D721Med (cell line): ENCODE measurements around the gene AMT.

ENCODE experiments used
- DNase-seq: peaks from one replicate; pipeline ENCODE4 v3.0.0; 2011; ENCODE audit warnings: low spot score; ENCODE audit not compliant: insufficient read length
- FAIRE-seq: peaks from 2 replicates; lab custom pipeline; 2011; peaks lifted over from hg19 to GRCh38; lab: Jason Lieb, UNC
- TF ChIP-seq, protein P1 (sequence below): IDR thresholded peaks from 2 replicates; pipeline ENCODE4 v1.5.1; 2012; ENCODE audit warnings: mild to moderate bottlenecking, control low read depth; ENCODE audit not compliant: insufficient read depth; ENCODE audit errors: missing control alignments

Gene AMT

DNA sequence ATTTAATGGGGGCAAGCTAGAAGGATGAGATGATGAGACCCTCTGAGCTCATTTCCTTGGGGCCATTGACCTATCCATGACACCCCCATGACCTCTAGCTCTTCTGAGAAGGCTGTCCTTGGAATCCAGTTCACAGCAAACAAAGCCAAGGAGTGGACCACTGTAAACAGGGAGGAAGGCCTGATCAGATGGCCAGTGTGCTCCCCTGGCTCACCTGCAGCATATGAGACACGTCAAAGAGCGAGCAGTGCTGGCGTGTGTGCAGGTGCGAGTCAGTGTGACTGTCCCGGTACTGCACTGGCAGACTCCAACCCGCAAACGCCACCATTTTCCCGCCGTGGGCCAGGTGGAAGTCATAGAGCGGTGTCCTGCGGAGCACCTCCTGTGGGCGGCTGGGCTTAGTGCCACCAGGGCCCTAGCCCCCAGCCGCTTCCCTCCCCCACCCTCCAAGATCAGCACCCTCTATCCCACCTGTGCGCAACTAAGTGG is 339 bp downstream of the AMT start:
- no peak for DNase-seq
- no peak for FAIRE-seq
- TF ChIP-seq, protein P1, sequence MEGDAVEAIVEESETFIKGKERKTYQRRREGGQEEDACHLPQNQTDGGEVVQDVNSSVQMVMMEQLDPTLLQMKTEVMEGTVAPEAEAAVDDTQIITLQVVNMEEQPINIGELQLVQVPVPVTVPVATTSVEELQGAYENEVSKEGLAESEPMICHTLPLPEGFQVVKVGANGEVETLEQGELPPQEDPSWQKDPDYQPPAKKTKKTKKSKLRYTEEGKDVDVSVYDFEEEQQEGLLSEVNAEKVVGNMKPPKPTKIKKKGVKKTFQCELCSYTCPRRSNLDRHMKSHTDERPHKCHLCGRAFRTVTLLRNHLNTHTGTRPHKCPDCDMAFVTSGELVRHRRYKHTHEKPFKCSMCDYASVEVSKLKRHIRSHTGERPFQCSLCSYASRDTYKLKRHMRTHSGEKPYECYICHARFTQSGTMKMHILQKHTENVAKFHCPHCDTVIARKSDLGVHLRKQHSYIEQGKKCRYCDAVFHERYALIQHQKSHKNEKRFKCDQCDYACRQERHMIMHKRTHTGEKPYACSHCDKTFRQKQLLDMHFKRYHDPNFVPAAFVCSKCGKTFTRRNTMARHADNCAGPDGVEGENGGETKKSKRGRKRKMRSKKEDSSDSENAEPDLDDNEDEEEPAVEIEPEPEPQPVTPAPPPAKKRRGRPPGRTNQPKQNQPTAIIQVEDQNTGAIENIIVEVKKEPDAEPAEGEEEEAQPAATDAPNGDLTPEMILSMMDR, result no peak

DNA sequence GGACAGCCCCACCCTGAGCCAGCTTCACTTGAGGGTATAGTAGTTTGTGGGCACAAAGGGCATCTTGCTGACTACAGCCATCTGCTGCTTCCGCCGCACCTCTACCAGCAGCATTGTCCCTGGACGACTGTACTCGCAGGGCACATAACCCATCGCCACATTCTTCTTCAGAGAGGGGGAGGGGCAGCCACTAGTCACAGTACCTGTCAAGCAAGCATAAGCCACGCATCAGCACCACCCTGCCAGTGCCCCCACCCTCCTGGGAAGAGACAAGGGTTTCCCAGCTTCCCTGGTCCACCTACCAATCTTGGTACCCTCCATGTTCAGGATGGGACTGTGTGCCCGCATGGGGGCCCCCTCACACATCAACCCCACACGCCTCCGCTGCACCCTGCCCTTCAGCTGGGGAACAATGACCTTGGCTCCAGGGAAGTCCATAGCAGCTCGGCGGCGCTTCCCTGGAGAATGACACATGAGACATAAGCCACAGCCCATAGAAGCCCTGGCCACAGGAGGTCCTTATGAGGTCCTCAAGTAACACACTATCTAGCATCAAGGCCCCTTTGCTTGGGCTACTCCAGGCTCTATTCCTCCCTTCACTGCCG is 4.7 kb downstream of the AMT start:
- FAIRE-seq (no peak), DNase-seq (no peak)
- TF ChIP-seq, protein P1, result no peak

DNA sequence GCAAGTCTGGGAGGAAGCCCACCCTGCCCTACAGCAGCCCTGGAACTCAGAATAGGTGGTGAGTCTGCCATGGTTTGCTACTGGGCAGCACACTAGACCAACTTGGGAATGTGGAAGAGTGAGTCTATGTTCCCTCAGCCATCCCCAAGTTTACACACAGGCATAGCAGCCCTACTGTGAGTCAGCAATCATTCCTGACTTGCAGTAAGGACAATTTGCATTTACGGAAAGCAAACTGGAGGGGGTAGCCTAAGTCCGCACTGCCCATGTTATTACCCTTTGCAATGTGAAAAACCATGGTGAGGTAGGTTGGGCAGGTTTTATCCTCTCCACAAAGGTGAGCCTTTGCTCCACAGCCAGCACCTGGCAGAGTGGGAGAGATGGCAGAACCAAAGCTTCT is 5.4 kb downstream of the AMT start:
- TF ChIP-seq, protein P1, result no peak
- FAIRE-seq (no peak), DNase-seq (no peak)

DNA sequence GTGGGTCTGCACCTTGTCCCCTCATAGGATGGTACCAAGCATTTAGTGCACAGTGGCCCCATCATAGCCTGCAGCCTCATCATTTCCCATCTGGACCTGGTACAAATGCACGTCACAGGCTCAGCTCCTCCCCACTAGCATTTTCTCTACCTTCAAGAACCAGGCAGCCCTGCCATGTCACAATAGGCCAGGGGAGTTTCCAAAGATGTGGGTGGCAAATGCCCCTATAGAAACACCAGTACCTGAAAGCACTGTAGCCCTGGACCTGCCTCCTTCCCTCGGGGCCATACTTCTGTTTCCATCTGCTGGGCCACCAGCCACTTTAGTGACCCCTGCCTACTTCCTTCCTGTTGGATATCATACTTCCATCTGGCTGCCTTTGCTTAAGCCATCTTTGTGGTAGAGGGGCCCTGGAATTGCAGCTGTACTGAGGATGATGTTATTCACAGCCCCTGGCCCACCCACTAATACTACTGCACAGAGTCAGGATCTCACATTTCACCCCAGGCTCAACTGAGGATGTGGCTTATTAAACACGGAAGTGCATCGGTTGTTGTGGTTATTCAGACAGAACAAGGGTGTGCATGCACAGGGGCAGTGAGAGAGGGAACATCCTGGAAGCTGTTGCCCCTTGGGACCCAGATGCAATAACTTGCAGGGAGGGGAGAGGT is 6.2 kb downstream of the AMT start:
- FAIRE-seq, result no peak
- TF ChIP-seq, protein P1, result no peak
- no peak for DNase-seq

DNA sequence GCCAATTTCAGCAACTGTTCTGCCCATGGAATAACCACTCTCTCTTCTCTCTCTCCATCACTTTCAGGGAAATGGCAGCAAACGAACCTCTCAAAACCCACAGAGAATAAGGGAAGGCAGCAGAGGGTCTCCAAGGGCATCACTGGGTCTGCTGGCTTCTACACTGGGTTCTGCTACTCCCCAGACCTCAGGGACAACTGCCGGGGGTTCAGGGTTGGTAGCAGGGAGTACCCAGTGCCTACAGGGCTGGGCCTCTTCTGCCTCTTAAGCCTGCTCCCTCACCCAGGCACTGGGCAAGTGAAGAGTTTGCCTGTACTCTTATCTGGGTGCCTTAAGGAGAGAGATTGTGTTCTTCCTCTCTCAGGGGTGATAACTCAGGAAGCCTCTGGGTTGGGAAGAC is 7.5 kb downstream of the AMT start:
- TF ChIP-seq, protein P1, result no peak
- no peak for FAIRE-seq
- no peak for DNase-seq

DNA sequence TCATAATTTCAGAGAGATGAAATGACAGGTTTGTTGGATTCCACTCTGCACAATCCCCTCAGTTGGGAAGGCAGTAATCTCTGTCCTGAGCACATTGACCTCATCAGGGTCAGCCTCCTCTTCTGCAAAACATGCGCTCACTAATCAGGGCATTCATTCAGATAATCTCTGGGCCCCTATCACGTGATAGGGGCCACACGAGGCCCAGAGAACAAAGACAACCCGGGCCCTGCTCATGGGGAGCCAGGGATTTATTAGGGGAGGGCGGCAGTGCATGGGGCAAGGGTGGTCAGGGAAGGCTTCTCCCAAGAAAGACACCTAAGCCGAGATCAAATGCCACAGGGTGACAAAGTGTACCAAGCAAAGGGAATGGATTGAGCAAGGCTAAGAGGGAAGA is 8.9 kb downstream of the AMT start:
- FAIRE-seq, result no peak
- TF ChIP-seq, protein P1, result no peak
- DNase-seq, result no peak

DNA sequence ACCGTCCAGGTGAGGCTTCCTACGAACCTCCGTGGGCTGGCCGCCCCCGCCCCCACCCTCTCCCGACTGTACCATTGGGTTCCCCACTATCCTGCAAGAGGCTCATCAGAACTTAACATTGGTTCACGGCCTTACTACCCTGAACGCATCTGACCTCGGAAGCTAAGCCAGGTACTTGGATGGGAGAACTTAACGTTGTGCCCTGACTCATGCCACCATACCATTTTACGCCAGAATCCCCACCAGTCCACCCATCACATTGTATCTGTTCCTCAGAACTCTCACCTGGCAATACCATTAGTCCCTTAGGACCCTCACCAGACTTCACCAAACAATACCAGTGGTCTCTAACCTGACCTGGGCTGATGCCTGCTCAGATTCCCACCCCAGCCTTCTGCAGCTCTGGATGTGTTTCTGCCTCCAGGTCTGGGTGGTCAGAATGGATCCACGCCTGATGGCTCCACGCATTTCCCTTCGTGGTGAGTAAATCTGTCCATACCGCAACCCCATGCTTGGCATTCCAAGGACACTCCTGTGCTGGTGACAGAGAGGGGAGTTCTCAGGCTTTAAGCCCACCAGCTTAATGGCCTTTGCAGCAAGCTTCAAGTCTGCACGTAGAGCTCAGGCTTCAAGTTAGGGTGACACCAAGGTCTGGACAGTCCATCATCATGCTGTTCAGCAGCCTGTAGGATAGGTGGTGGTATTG is 9.5 kb downstream of the AMT start:
- TF ChIP-seq, protein P1, result no peak
- DNase-seq (no peak), FAIRE-seq (no peak)
